Stimulated activated CD4-positive, alpha-beta T cell treated with anti-CD3 and anti-CD28 coated beads, Interleukin-1b, Interleukin-23, amount 100 ng/mL, for 1 hour (primary cell): Measurements from ENCODE around the gene CLSTN2.

Experiments used
- DNase-seq, 2 donors: peaks; one replicate each; pipeline ENCODE4 v3.0.0-alpha.2; 2020; ENCODE audit warnings: low read depth in 2 of 2

The CLSTN2 gene

DNA sequence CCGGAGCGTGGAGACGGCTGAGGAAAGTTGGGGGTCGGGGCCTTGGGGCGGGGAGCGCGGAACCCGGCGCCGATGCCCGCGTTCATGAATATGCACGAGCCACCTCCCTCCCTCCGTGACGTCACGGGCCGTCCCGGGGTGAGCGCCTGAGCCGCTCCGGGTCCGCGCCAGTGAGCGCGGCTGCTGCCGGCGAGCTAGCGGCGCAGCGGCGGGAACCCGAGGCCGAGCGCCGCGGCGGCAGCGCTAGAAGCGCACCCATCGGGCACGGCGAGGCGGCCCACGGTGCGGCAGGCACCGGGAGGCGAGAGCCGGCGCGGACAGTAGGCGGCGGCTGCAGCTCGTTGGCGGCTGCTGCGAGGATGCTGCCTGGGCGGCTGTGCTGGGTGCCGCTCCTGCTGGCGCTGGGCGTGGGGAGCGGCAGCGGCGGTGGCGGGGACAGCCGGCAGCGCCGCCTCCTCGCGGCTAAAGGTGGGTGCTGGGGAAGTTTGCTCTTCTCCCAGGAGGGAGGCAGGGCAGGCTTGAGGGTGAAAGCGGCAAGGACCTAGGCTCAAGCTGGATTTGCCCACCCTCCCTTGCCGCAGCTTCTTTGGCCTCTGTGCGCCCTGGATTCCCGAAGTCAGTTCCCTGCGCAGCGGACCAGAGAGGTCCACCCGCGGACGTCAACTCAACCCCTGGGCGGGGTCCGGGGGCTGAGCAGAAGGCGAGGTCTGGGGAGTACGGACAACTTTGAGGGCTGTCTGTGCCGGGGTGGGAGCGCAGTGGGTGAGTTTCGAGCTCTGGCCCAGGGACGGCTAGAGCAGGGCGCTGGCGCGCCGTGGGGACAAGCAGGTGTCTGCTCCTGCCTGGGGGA lies at the start of gene CLSTN2:
Gene CLSTN2, plus strand, starts transcription at position 170 of the 850 bp plus-strand sequence.
- no peak for DNase-seq

DNA sequence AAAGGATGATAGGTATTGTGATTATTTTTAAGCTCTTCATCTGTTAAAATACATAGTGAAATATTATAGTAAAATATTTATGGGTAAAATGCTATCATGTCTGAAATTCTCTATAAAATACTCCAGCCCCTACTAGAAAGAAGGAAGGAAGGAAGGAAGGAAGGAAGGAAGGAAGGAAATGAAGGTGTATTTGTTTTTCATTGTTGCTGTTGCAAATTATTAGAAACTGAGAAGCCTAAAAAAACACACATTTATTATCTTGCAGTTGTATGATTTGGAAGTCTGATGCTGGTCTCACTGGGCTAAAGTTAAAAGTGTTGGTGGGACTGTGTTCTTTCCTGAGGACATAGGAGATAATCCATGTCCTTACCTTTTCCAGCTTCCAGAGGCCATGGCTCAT lies 47.6 kb upstream of the CLSTN2 start:
- DNase-seq: no peak

DNA sequence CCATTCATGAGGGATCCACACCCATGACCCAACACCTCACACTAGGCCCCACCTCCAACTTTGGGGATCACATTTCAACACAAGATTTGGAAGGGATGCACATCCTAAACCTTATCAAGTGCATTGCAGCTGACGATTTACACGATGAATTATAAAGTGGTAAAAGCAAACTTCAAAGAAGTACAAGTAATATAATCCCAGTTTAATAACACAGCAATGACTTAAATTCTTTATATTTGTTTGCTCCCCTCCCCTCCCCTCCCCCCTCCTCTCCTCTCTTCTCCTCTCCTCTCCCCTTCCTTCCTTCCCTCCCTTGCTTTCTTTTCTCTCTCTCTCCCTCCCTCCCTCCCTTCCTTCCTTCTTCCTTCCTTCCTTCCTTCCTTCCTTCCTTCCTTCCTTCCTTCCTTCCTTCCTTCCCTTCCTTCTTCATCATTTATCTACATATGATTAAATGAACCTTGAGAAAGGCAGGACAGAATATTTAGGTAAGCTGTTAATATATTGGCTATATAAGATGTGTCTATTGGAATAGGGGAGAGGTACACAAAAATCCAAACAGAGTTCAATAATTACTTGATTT lies 46.3 kb upstream of the CLSTN2 start:
- DNase-seq: no peak

DNA sequence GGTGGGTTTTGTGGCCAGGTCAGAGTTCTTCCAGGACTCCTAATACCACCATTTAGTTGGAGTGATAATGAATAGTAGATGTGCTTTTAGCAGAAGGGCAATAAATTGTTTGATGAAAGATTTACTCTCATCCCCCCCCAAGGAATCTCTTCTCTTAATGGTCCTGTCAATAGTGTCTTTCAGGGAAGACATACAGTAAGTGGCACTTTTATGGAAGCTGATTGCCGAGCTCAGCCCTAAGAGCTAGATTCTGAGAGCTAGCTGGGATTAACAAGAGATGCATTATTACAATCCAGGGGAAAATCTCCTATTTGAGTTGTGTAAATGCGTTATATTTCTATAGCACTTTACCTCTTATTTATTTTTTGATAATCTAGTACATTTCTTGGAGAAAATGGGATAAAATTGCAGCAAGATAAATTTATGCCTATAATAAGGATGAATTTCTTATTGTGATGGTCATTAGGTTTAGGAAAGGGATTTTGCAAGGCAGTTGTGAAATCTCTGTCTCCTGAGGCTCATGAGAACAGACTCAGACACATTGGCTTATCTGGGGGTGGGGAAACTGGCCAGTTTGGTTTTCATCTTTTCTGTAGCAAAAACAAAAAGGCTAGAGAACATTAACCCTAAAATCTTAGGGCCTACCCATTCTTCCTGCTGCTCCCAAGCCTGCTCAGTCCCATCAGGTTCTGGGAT lies 41.6 kb upstream of the CLSTN2 start:
- no peak for DNase-seq

DNA sequence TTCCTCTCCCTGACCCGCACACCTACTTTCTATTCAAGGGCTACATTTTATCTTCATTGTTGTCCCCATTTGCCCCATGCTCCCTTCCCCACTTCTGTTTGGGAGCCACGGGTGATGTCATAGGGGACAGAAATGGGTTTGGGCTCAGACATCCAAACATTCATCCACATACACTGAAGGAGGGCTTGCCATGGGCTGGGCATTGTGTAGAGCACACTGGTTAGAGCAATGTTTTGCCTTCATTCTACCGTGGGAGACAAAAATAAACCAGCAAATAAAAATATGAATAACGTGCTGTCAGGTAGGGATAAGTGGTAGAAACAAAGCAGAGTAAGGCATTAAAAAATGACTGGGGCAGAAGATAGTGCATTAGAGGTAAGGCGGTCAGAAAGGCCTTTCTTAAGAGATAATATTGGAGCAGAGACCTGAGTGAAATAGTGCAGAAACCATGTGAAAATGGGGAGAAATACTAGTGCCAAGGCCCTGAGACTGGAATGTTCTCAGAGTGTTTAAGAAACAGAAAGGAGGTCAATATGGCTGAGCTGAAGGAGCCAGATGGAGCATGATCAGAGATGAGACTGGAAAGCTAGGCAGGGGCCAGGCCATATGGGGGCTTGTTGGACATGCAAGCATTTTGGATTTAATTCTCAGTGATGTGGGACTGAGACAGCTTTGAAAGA lies 40.9 kb upstream of the CLSTN2 start:
- DNase-seq: no peak

DNA sequence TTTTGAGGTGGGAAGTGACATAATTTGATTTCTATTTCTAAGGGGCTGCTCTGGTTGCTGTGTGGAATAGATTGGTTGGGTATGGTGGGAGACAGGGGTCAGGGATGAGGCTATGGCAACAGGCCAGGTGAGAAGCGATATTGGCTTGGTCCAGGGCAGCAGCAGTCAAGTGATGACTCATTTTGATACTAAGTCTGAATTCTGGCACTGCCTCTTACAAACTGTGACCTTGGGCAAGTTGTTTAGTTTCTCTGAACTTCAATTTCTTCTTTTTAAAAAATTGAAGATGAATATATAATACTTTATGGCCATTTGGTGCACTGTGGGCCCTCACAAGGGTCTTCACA lies 40.4 kb upstream of the CLSTN2 start:
- DNase-seq: no peak

DNA sequence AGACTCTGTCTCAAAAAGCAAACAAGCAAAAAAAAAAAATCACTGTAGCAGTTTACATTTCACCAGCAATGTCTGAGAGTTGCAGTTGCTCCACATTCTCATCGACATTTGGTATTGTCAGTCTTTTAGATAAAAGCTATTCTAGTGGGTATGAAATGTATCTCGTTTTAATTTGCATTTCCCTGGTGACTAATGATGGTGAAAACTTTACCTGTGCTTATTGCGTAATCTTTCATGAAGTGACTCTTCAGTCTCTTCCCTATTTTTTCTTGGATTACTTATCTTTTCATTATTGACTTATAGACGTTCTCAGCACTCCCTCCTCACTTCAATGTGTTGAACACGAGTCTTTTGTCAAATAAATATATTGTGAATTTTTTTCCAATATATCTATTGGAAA lies 37.2 kb upstream of the CLSTN2 start:
- DNase-seq: no peak

DNA sequence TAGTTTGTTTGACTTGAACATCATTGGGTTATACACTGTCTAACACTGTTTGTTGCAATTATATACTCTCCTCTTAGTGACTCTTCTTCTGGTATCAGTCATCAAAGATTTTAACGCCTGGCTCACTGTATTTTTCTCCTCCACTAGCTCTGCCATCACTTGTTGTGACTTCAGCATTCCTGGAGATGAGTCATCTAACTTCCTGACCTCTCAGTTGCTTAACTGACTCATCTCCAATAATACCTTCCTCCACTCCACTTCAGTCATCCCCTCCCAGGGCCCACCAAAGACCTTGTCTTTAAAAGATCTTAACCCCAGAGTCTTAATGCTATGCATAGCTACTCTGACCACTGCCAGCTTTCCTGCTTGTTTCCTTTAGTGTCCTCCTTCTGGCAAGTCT lies 28.6 kb upstream of the CLSTN2 start:
- DNase-seq: no peak

DNA sequence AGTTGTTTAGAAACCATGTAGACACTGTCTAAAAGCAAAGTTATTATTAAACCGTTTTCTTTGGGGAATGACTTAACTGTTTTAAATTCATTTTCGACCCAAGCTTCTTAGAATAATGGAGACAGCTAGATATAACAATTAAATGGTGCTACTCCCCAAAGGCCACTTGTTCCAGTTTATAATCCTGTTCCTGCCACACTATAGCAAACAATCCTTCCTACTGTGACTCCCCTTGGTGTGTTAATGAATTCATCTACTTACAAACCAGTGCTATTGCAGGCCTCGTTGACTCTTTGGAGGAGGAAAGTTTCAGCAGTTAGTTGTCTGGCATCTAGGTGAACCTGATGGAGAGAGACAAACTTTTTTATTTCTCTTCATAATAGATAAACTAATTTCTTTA lies 25.2 kb upstream of the CLSTN2 start:
- DNase-seq: no peak

DNA sequence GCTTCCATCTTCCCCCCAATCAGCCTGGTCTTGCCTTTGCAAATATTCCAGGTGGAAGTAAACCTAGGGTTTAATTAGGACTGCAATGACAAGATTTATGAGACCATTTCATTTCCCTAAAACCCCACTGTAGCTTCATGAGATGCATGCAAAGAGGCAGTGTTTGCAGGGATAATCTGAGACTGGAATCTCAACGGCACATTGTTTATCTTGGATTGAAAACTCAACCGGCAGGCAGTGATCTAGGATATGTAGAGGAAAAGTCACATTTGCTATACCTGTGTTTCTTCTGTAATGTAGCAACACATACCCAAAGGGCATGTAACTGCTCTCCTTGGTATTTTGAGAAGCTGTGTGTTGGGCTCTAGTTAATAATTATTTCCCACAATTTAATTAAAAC lies 18.7 kb upstream of the CLSTN2 start:
- no peak for DNase-seq

DNA sequence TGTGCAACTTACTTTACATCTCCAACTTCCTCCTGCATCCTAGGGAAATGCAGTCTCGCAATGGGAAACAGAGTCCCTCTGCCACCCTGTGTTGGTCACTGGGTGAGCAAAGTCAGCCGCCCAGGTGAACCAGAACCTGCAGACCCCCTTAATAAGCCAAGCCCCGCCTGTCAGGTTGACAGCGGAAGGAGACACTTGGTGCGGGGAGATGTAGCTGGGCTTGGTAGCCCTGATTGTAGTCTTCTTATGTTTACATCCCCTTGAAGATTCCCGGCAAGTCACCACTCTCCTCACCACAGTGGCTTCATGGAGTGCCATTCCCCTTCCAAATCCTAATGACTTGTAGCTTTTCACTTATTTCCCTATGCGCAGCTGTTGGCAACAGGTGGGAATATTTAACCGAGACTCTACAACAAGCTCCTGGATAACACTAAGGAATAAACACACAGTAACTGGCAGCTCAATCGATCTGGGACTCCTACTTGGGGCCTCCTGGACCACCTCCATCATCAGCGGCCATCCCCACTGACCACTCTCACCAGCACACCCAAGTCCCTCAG lies 17.7 kb upstream of the CLSTN2 start:
- no peak for DNase-seq

DNA sequence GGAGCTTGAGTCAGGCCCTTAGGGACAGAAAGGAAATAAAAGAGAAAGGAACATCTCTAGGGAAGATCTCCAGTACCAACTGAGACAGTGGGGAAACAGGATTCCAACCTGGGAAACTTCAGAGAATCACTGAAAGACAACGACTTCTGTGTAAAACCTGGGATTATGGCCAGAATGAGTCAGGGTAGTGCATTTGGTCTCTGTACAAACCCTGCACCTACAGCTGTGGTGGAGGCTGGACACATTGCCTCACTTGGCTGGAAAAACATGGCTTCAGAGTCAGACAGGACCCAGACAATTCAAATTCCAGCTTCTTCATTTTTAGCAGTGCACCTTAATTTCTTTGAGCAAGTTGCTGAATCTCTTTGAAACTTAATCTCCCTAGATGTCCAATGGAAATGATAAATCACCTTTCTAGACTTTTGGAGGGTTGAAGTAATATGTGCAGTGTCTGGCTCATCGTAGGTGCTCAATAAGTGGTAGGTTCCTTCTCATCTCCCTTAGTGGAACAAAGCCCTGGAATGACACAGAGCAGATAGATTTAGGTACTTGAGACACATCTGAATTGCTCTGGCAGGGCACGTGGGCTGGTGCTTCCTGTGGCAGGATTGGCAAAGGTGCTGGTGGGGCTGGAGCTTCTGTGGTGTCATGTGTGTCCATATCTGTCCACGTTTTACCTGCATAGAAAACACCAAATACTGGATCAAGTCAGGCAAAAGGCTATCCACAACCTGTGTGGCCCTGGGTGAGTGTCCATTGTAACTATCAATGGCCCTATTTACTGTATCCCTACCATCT lies 6.1 kb upstream of the CLSTN2 start:
- no peak for DNase-seq

DNA sequence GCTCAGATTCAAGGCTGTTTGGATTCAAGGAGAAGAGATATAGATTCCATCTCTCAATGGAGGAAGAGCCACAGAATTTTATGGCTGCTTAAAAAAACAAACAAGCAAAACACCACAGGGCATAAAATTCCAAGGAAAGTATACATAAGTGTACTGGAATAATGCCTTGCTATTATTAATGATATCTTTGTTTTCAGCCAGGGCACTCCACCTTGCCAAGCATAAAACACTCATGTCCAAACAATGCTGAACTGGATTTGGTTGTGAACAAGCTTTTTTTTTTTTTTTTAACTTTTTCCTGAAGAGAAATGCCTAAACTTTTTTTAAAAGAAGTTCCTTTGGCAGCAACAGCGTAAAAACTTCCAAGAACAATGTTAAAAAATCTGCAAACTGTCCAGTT lies 4.8 kb upstream of the CLSTN2 start:
- DNase-seq: no peak

DNA sequence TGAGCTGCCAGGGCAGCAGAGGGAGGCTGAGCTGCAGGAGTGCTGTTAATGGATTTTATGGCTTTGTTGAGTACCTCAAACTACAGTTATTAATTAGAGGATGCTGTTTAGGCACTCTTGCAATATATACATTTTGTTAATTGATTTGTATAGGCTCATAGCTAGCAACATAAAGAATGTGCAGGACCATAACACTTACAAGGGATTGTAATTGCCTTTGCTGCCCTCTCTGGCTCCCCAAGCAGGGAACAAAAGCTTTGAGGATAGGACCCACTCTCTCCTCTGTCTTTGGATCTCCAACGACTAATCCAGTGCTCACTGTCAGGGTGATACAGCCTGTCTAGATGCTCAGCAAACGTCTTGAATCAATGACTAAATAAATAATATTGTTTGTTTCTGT lies 1.2 kb upstream of the CLSTN2 start:
- no peak for DNase-seq

DNA sequence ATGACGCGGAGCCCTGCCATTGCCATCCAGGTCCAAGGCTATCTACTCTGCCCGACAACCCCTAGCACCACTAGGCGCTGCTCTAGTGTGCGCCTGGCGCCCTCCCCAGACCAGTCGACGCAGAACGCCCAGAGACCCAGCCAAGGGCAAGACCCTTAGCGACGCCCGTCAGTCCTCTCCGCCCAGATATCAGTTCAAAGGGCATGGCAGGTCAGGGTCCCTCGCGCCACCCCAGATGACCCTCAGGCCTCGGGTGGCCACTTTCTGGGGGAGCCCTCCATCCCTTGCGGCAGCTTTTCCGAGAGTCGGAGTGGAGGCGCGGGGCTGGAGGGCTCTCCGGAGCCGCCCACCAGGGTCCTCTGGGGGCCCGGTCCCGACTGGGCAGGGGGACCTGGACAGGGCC lies 371 bp upstream of the CLSTN2 start:
- DNase-seq: no peak

DNA sequence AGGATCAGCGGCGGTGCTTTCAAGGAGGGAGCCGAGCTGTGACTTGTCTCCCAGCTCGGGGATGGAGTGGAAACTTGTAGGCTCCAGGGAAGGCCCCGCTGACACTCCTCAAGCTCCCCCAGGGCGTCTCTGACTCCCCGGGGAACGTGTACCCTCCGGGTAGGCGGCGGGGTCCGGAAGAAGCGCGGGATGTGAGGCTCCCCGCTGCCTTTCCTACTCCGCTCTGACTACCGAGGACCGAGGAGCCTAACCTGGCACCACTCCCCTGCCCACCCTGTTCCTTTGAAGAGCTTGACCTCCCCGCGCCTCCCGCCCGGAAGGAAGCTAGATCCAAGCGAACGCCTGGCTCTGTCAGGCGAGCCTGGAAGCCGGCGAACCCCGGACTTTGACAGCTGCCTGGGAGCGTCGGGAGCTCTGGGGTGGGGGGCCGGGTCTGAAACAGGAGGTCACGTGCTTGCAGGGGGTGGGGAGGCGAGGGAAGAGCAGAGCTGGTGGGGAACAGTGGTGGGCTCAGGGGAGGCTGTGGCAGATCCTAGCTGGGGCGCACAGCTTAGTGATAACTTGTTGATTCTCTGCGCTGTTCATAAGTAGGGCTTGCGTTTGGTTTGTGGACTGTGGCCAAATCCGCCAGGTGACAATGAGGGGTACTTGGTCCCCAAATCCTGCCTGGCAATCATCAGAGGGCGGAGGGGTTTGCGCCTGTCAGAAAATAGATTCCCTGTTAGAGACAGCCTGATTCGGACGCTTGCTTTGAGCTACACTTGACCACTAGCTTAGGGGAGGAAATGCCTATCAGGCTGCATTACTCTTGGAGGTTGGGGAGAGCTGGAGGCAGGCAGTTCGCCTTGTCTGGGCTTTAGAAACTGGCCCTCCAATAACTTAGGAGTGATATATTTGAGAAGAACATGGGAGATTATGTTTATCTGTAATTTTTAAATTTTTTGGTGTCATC lies 1.2 kb downstream of the CLSTN2 start:
- DNase-seq: no peak

DNA sequence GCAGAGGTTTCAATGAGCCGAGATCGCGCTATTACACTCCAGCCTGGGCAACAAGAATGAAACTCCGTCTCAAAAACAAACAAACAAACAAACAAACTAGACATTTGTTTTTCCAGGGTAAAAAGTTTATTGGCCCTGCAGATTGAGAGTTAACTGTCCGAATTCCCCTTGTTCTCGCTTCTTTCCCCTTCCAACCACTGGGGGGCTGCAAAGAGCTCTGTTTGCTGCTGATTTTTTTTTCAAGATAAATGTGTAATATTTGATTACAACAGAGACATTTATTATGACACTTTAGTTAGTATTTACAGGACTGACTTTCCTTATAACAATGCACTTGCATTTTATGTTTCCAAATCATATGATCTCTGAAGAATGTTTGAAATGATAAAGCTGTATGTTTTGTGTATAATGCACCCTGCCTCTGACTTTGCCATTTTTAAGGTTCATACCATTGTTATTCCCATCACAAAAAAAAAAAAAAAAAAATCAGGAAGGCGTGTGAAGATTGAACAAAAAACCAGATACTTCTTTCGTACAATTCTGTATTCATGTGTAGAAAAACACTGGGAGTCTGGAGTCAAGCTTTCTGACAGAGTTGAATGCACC lies 2.8 kb downstream of the CLSTN2 start:
- no peak for DNase-seq

DNA sequence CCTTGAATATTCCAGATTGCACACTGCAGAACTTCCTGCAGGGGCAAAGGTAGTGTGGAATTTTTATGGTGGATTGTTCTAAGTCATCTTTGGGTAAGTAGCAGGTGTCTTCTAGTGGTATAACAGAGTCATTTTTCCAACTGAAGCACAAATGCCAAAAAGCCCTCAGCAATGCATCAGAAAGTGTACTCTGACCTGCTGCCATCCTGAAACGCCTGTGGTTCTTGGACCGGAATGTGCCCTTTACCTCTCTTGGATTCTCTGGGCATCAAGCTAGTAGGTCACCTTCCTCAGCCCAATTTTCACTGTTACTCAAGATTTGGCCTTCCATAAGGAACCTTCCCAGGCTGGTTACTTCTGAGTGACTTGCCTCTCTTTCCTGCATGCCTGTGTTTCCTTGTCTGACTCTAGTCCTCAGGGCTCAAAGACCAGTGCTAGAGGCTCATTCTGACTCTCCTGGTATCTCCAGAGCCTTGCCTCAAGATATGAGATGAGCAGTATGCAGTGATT lies 4.8 kb downstream of the CLSTN2 start:
- no peak for DNase-seq

DNA sequence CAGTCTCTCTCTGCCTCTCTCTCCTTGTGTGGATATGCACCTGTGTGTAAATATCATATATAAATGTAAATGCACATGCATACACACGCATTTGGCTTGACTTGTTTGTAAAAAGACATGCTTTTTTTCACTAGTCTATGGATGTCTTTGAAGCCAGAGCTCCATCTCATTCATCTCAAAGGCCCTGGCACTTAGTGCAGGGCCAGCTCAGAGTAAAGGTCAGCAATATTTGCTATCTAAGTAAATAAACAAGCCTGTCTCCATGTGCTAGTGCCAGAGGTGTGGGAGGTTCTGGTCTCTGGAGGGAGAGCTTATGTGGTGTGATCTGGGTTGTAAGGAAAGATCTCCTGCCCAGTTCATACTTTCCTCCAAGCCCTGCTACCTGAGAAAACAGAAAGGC lies 5.6 kb downstream of the CLSTN2 start:
- no peak for DNase-seq

DNA sequence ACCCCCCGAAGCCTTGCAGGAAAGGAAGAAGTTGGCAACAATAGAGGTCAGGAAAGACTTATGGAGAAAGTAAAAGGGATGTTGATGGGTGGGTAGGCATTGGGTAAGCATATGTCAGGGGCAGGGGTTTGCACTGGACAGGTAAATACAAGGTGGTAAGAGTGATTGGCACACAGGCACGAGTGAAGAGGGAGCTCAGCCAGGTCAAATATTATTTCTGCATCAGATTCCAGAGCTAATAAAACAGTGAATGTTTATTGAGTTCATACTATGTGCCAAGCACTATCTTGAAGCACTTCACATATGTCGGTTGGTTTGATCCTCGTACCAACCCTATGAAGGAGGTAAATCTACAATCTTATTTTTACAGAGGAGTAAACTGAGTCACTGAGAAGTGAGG lies 6.6 kb downstream of the CLSTN2 start:
- DNase-seq: no peak
